GM18508 (cell line): ENCODE measurements around the gene STUM.

ENCODE experiments used
- ATAC-seq: cut with Tn5 transposase; IDR thresholded peaks from one replicate; pipeline ENCODE4 v1.9.1; 2021; ENCODE audit warnings: moderate number of reproducible peaks; ENCODE audit not compliant: insufficient read depth, unreplicated experiment

Gene STUM

GRCh38 chr1:226532553-226532952 lies 16.0 kb upstream of the STUM start:
- no peak for ATAC-seq

GRCh38 chr1:226533220-226533619 lies 15.3 kb upstream of the STUM start:
- no peak for ATAC-seq

- no peak for ATAC-seq
Observed at GRCh38 chr1:226534098-226534497, 14.5 kb upstream of the STUM start.

- no peak for ATAC-seq
Observed at GRCh38 chr1:226534645-226535044, 13.9 kb upstream of the STUM start.

GRCh38 chr1:226535666-226536065 lies 12.9 kb upstream of the STUM start:
- ATAC-seq = no peak

GRCh38 chr1:226541231-226541630 lies 7.3 kb upstream of the STUM start:
- ATAC-seq = no peak

- ATAC-seq = no peak
Observed at GRCh38 chr1:226541631-226542622, 6.6 kb upstream of the STUM start.

- no peak for ATAC-seq
Observed at GRCh38 chr1:226542623-226543103, 5.9 kb upstream of the STUM start.

- no peak for ATAC-seq
Observed at GRCh38 chr1:226545836-226546596, 2.5 kb upstream of the STUM start.

- ATAC-seq = no peak
Observed at GRCh38 chr1:226546926-226547325, 1.6 kb upstream of the STUM start.

GRCh38 chr1:226547754-226548191 lies 791 bp upstream of the STUM start:
- ATAC-seq = no peak

GRCh38 chr1:226549094-226549936 lies 751 bp downstream of the STUM start:
- no peak for ATAC-seq

GRCh38 chr1:226549937-226550671 lies 1.5 kb downstream of the STUM start:
- no peak for ATAC-seq

GRCh38 chr1:226550672-226551041 lies 2.1 kb downstream of the STUM start:
- no peak for ATAC-seq

GRCh38 chr1:226551299-226551698 lies 2.7 kb downstream of the STUM start:
- no peak for ATAC-seq

- ATAC-seq = no peak
Observed at GRCh38 chr1:226552061-226552460, 3.5 kb downstream of the STUM start.

- ATAC-seq = no peak
Observed at GRCh38 chr1:226553266-226553923, 4.8 kb downstream of the STUM start.

- no peak for ATAC-seq
Observed at GRCh38 chr1:226553924-226554282, 5.3 kb downstream of the STUM start.

GRCh38 chr1:226555092-226555491 lies 6.5 kb downstream of the STUM start:
- ATAC-seq = no peak
